GM23338 (cell line): ENCODE data around the gene FAR1. TPM values are rescaled to one million over a fixed set of nuclear protein-coding genes. Genes with fewer than 3 reads are reported as not detected.

Source experiments
- EZH2 ChIP-seq: fragments of 200-600 bp; sonication (generic); IDR thresholded peaks from one replicate; pipeline ENCODE4 v1.8.0; 2017; ENCODE audit warnings: antibody characterized with exemption, mild to moderate bottlenecking, low read depth; ENCODE audit not compliant: unreplicated experiment
- EZH2phosphoT487 ChIP-seq: fragments of 200-600 bp; sonication (generic); IDR thresholded peaks from one replicate; pipeline ENCODE4 v1.8.1; 2018; ENCODE audit warnings: antibody characterized with exemption; ENCODE audit not compliant: unreplicated experiment
- JUNB ChIP-seq: IDR thresholded peaks from one replicate; pipeline ENCODE4 v1.6.1; 2016; ENCODE audit warnings: antibody characterized with exemption; ENCODE audit not compliant: unreplicated experiment
- NANOG ChIP-seq: IDR thresholded peaks from 2 replicates; pipeline ENCODE4 v1.6.1; 2016; ENCODE audit warnings: antibody characterized with exemption, borderline replicate concordance
- POLR2AphosphoS5 ChIP-seq: IDR thresholded peaks from 2 replicates; pipeline ENCODE4 v1.6.1; 2016; ENCODE audit warnings: antibody characterized with exemption, low read depth
- REST ChIP-seq: IDR thresholded peaks from one replicate; pipeline ENCODE4 v1.6.1; 2018; ENCODE audit warnings: antibody characterized with exemption; ENCODE audit not compliant: unreplicated experiment
- STAT1 ChIP-seq: IDR thresholded peaks from one replicate; pipeline ENCODE4 v1.6.1; 2016; ENCODE audit warnings: antibody characterized with exemption; ENCODE audit not compliant: unreplicated experiment
- ZNF114 ChIP-seq: fragments of 250-450 bp; sonication (Bioruptor Pico); IDR thresholded peaks from 2 replicates; pipeline ENCODE4 v1.5.0; 2020; ENCODE audit warnings: mild to moderate bottlenecking, moderate library complexity
- ZNF462 ChIP-seq: fragments of 250-450 bp; sonication (Bioruptor Pico); IDR thresholded peaks from 2 replicates; pipeline ENCODE4 v1.5.0; 2020; ENCODE audit warnings: mild to moderate bottlenecking, moderate library complexity
- polyA plus RNA-seq: library from polyadenylated mRNA; unstranded; fragments of >200 nt; fragmentation: Nextera tagmentation; extraction: Ambion mirVana; gene quantifications from 2 replicates; pipeline ENCODE4 v1.2.1, GENCODE V29; 2016
- total RNA-seq: library from RNA; depleted of rRNA; stranded (reverse); fragments of >200 nt; shearing (Covaris generic); gene quantifications from 2 replicates; pipeline ENCODE4 v1.2.3, GENCODE V29; 2014
- TF ChIP-seq, protein P1 (sequence below): IDR thresholded peaks from 2 replicates; pipeline ENCODE4 v1.6.1; 2016; ENCODE audit warnings: antibody characterized with exemption

FAR1 gene
- total and polyA plus RNA-seq, 2 experiments from 2014 or later, result 27.3 to 79.5 TPM

DNA sequence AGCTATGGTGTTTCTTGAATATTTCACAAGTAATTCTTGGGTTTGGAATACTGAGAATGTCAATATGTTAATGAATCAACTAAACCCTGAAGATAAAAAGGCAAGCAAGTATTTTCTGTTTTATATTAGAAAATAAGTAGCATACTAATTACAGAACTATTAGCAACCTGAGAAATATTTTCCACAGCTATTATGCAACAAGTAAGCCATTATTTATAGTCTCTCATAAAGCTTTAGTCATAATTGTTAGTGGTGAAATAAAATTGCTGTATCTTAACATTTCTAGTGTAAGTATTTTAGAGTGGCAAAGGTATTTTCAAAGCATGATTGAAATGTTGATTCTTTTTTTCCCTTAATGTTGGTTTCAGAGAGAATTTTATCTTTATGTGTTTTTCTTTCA lies 53.3 kb downstream of the FAR1 start (continued):
- TF ChIP-seq ZNF462 (CRISPR knock-in tag), result no peak
- TF ChIP-seq REST, result no peak
- TF ChIP-seq STAT1, result no peak
- no peak for TF ChIP-seq EZH2
- no peak for TF ChIP-seq NANOG
- TF ChIP-seq, protein P1, sequence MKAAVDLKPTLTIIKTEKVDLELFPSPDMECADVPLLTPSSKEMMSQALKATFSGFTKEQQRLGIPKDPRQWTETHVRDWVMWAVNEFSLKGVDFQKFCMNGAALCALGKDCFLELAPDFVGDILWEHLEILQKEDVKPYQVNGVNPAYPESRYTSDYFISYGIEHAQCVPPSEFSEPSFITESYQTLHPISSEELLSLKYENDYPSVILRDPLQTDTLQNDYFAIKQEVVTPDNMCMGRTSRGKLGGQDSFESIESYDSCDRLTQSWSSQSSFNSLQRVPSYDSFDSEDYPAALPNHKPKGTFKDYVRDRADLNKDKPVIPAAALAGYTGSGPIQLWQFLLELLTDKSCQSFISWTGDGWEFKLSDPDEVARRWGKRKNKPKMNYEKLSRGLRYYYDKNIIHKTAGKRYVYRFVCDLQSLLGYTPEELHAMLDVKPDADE, result no peak
- no peak for TF ChIP-seq JUNB
- no peak for TF ChIP-seq POLR2AphosphoS5
- TF ChIP-seq EZH2phosphoT487, result no peak
- no peak for TF ChIP-seq ZNF114 (CRISPR knock-in tag)
